ENCODE results near the gene TEX10.

The TEX10 gene

GRCh38 chr9:100352727-100353505 lies at the start of gene TEX10 (continued):
- TF ChIP-seq MEIS1 (CRISPR knock-in tag; IDR thresholded peaks at IDR 0.05; ENCODE audit: borderline replicate concordance) (no peak), GLIS2 (tag by site-specific recombination; IDR thresholded peaks at IDR 0.05) (peak; percentile 59), ELK4 (IDR thresholded peaks at IDR 0.05; ENCODE audit: borderline replicate concordance, low read depth, low read length) (peak; percentile 89; the same call in 1 of the 2 replicates), ZNF548 (tag by site-specific recombination; IDR thresholded peaks at IDR 0.05) (no peak), ZNF670 (tag by site-specific recombination; IDR thresholded peaks at IDR 0.05; ENCODE audit: low read depth) (no peak), ZFHX2 (tag by site-specific recombination; conservative IDR thresholded peaks at IDR 0.05) (no peak; the same call in 1 of the 2 replicates), INSM2 (tag by site-specific recombination; IDR thresholded peaks at IDR 0.05) (peak; percentile 50; the same call in 1 of the 2 replicates), KLF10 (tag by site-specific recombination; IDR thresholded peaks at IDR 0.05) (no peak), ZFP37 (tag by site-specific recombination; IDR thresholded peaks at IDR 0.05) (no peak), REST (tag by site-specific recombination; IDR thresholded peaks at IDR 0.05) (0 out of 2 replicates have a peak, but pooled peaks have one; percentile 12), ZNF335 (tag by site-specific recombination; conservative IDR thresholded peaks at IDR 0.05) (peak; percentile 80), KLF9 (tag by site-specific recombination; IDR thresholded peaks at IDR 0.05; ENCODE audit: low read depth) (peak; percentile 84), ZNF580 (tag by site-specific recombination; IDR thresholded peaks at IDR 0.05) (0 out of 2 replicates have a peak, but pooled peaks have one; percentile 21), KLF17 (tag by site-specific recombination; IDR thresholded peaks at IDR 0.05) (no peak), ZSCAN4 (tag by site-specific recombination; IDR thresholded peaks at IDR 0.05) (no peak), SETDB1 (IDR thresholded peaks at IDR 0.05; ENCODE audit: insufficient read length, low read length) (no peak), ZNF621 (tag by site-specific recombination; IDR thresholded peaks at IDR 0.05) (no peak), ZNF513 (tag by site-specific recombination; IDR thresholded peaks at IDR 0.05) (no peak), ZNF354C (tag by site-specific recombination; IDR thresholded peaks at IDR 0.05; ENCODE audit: borderline replicate concordance, low read depth) (no peak), ZBTB17 (tag by site-specific recombination; IDR thresholded peaks at IDR 0.05) (no peak), ATF2 (tag by site-specific recombination; IDR thresholded peaks at IDR 0.05; ENCODE audit: low read depth) (no peak), ZNF596 (tag by site-specific recombination; IDR thresholded peaks at IDR 0.05) (0 out of 2 replicates have a peak, but pooled peaks have one; percentile 45), ZSCAN23 (tag by site-specific recombination; IDR thresholded peaks at IDR 0.05) (no peak), ZNF16 (tag by site-specific recombination; IDR thresholded peaks at IDR 0.05; ENCODE audit: low read depth) (no peak), SCRT1 (tag by site-specific recombination; IDR thresholded peaks at IDR 0.05; ENCODE audit: borderline replicate concordance) (no peak)
